ENCODE results near the gene FOXL1.

The FOXL1 gene

GRCh38 chr16:86533767-86534351 lies 44.5 kb upstream of the FOXL1 start:
- no peaks in the 10 kb centered on the region for H3K27me3 ChIP-seq (ENCODE audit: insufficient read depth, poor library complexity, severe bottlenecking)
- no peak overlapping the region for H3K27ac ChIP-seq (replicated peaks)
- no peak for DNase-seq (ENCODE audit: low read depth in 1 of 2, low spot score in 1 of 2)
- no peak for TF ChIP-seq CTCF (IDR thresholded peaks at IDR 0.05; ENCODE audit: insufficient read depth, low read length)
- TF ChIP-seq REST (IDR thresholded peaks at IDR 0.05; ENCODE audit: insufficient replicate concordance, low read depth), result no peak
- no peak for TF ChIP-seq SPI1 (IDR thresholded peaks at IDR 0.05; ENCODE audit: borderline replicate concordance, low read depth)
- no peak for TF ChIP-seq POLR2AphosphoS5 (IDR thresholded peaks at IDR 0.05; ENCODE audit: low read depth)
- no peak for TF ChIP-seq GABPA (IDR thresholded peaks at IDR 0.05; ENCODE audit: low read depth)
- no peak overlapping the region for H3K4me3 ChIP-seq (replicated peaks; ENCODE audit: insufficient read depth, low read length)

GRCh38 chr16:86534779-86535615 lies 43.4 kb upstream of the FOXL1 start:
- TF ChIP-seq SPI1 (IDR thresholded peaks at IDR 0.05; ENCODE audit: borderline replicate concordance, low read depth) (no peak), CTCF (IDR thresholded peaks at IDR 0.05; ENCODE audit: insufficient read depth, low read length) (no peak), REST (IDR thresholded peaks at IDR 0.05; ENCODE audit: insufficient replicate concordance, low read depth) (no peak), GABPA (IDR thresholded peaks at IDR 0.05; ENCODE audit: low read depth) (no peak), POLR2AphosphoS5 (IDR thresholded peaks at IDR 0.05; ENCODE audit: low read depth) (no peak)
- H3K4me3 ChIP-seq (replicated peaks; ENCODE audit: insufficient read depth, low read length), result no peak overlapping the region
- DNase-seq (ENCODE audit: low read depth in 1 of 2, low spot score in 1 of 2), result no peak
- H3K27ac ChIP-seq (replicated peaks), result no peak overlapping the region
- no peaks in the 10 kb centered on the region for H3K27me3 ChIP-seq (ENCODE audit: insufficient read depth, poor library complexity, severe bottlenecking)

- no peak for DNase-seq (ENCODE audit: low read depth in 1 of 2, low spot score in 1 of 2)
- Histone ChIP-seq H3K27me3 (ENCODE audit: insufficient read depth, poor library complexity, severe bottlenecking) (no peaks in the 10 kb centered on the region), H3K27ac (replicated peaks) (no peak overlapping the region), H3K4me3 (replicated peaks; ENCODE audit: insufficient read depth, low read length) (no peak overlapping the region)
- TF ChIP-seq REST (IDR thresholded peaks at IDR 0.05; ENCODE audit: insufficient replicate concordance, low read depth) (no peak), SPI1 (IDR thresholded peaks at IDR 0.05; ENCODE audit: borderline replicate concordance, low read depth) (no peak), POLR2AphosphoS5 (IDR thresholded peaks at IDR 0.05; ENCODE audit: low read depth) (no peak), GABPA (IDR thresholded peaks at IDR 0.05; ENCODE audit: low read depth) (no peak), CTCF (IDR thresholded peaks at IDR 0.05; ENCODE audit: insufficient read depth, low read length) (no peak)
These were observed 41.7 kb upstream of the FOXL1 start for GRCh38 chr16:86536621-86537020.
